Astrocyte of the hippocampus (primary cell): ENCODE measurements around the gene CAMTA1.
A peak's percentile ranks its signal among the peaks of the same experiment; 100 is the strongest.

ENCODE experiments used
- DNase-seq: peaks from one replicate; pipeline ENCODE4 v3.0.0; 2011; ENCODE audit warnings: low read depth, low spot score

The CAMTA1 gene

GRCh38 chr1:7069931-7070330, 284.7 kb downstream of the CAMTA1 start:
- peak; percentile 31 for DNase-seq

GRCh38 chr1:7070389-7071029, 285.3 kb downstream of the CAMTA1 start:
- peak; percentile 81 for DNase-seq

GRCh38 chr1:7076117-7076516, 290.9 kb downstream of the CAMTA1 start:
- no peak for DNase-seq

GRCh38 chr1:7076572-7076971, 291.3 kb downstream of the CAMTA1 start:
- no peak for DNase-seq

GRCh38 chr1:7077136-7077535, 291.9 kb downstream of the CAMTA1 start:
- DNase-seq: no peak

GRCh38 chr1:7077970-7078369, 292.7 kb downstream of the CAMTA1 start:
- DNase-seq: no peak

GRCh38 chr1:7079637-7080036, 294.4 kb downstream of the CAMTA1 start:
- DNase-seq: no peak

- DNase-seq: no peak
Measured at GRCh38 chr1:7084232-7084894, 299.1 kb downstream of the CAMTA1 start.

- DNase-seq: no peak
Measured at GRCh38 chr1:7085521-7085920, 300.3 kb downstream of the CAMTA1 start.

GRCh38 chr1:7086106-7086505, 300.9 kb downstream of the CAMTA1 start:
- no peak for DNase-seq

GRCh38 chr1:7087888-7088287, 302.6 kb downstream of the CAMTA1 start:
- no peak for DNase-seq

GRCh38 chr1:7089497-7089896, 304.2 kb downstream of the CAMTA1 start:
- no peak for DNase-seq

GRCh38 chr1:7093297-7093696, 308.0 kb downstream of the CAMTA1 start:
- no peak for DNase-seq

GRCh38 chr1:7094086-7094485, 308.8 kb downstream of the CAMTA1 start:
- DNase-seq: no peak

GRCh38 chr1:7094509-7094908, 309.3 kb downstream of the CAMTA1 start:
- DNase-seq: no peak

GRCh38 chr1:7095343-7095964, 310.2 kb downstream of the CAMTA1 start:
- DNase-seq: no peak

GRCh38 chr1:7097938-7098592, 312.8 kb downstream of the CAMTA1 start:
- DNase-seq: no peak

- DNase-seq: no peak
Measured at GRCh38 chr1:7098641-7099040, 313.4 kb downstream of the CAMTA1 start.

- DNase-seq: no peak
Measured at GRCh38 chr1:7100479-7100878, 315.2 kb downstream of the CAMTA1 start.

GRCh38 chr1:7101187-7101586, 315.9 kb downstream of the CAMTA1 start:
- DNase-seq: peak; percentile 25

- no peak for DNase-seq
Measured at GRCh38 chr1:7103361-7103782, 318.1 kb downstream of the CAMTA1 start.

- DNase-seq: no peak
Measured at GRCh38 chr1:7103874-7104273, 318.6 kb downstream of the CAMTA1 start.

GRCh38 chr1:7104339-7104738, 319.1 kb downstream of the CAMTA1 start:
- DNase-seq: no peak
